SU-DHL-6 (cell line): Measurements from ENCODE around the gene CCNB1IP1.

Experiments used
- EZH2phosphoT487 ChIP-seq: fragments of 200-600 bp; sonication (generic), shearing (Covaris generic); conservative IDR thresholded peaks from 2 replicates; pipeline ENCODE4 v1.6.1; 2018; ENCODE audit warnings: mild to moderate bottlenecking, antibody characterized with exemption, low read length, moderate library complexity, mixed read lengths
- TF ChIP-seq, protein P1 (sequence below): fragments of 200-600 bp; sonication (generic); IDR thresholded peaks from one replicate; pipeline ENCODE4 v1.5.1; 2017; ENCODE audit warnings: antibody characterized with exemption, mild to moderate bottlenecking, low read length, moderate library complexity; ENCODE audit not compliant: insufficient read depth, poor library complexity, severe bottlenecking

GRCh38 chr14:20376071-20376588, 43.1 kb upstream of the CCNB1IP1 start:
- TF ChIP-seq, protein P1, sequence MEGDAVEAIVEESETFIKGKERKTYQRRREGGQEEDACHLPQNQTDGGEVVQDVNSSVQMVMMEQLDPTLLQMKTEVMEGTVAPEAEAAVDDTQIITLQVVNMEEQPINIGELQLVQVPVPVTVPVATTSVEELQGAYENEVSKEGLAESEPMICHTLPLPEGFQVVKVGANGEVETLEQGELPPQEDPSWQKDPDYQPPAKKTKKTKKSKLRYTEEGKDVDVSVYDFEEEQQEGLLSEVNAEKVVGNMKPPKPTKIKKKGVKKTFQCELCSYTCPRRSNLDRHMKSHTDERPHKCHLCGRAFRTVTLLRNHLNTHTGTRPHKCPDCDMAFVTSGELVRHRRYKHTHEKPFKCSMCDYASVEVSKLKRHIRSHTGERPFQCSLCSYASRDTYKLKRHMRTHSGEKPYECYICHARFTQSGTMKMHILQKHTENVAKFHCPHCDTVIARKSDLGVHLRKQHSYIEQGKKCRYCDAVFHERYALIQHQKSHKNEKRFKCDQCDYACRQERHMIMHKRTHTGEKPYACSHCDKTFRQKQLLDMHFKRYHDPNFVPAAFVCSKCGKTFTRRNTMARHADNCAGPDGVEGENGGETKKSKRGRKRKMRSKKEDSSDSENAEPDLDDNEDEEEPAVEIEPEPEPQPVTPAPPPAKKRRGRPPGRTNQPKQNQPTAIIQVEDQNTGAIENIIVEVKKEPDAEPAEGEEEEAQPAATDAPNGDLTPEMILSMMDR, result no peak
- no peak for TF ChIP-seq EZH2phosphoT487
